NOMO-1 treated with dmso at 0.1 percent for 144 hours (cell line): ENCODE data around the gene NTM.

Source experiments
- DNase-seq: peaks from one replicate; lab custom pipeline; 2025; ENCODE audit not compliant: unreplicated experiment; lab: John Stamatoyannopoulos, UW

Gene NTM

GRCh38 chr11:131883332-131883731, 512.9 kb downstream of the NTM start:
- no peak for DNase-seq

- DNase-seq, result no peak
These were observed 514.2 kb downstream of the NTM start for GRCh38 chr11:131884461-131885073.

DNA sequence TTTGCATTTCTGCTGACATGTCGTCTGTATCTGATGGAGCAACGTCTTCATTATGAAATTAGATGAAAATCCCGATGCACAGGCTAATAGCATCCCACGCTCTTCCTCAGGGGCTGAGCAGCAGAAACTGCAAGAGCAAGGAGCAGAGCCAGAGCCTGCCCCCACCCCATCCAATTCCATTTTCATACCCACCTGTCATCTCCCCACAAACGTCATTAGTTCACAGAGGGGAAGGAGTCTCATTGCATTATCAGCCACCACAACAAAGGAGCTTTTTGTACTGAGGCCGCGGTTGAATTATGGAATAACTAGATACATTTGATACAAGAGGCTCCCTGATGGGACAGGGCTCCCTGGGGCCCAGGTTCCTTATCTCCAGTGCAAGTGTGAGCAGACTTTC, 515.0 kb downstream of the NTM start:
- no peak for DNase-seq

GRCh38 chr11:131886201-131886600, 515.8 kb downstream of the NTM start:
- no peak for DNase-seq

- DNase-seq, result no peak
These were observed 517.9 kb downstream of the NTM start for GRCh38 chr11:131888230-131888855.

DNA sequence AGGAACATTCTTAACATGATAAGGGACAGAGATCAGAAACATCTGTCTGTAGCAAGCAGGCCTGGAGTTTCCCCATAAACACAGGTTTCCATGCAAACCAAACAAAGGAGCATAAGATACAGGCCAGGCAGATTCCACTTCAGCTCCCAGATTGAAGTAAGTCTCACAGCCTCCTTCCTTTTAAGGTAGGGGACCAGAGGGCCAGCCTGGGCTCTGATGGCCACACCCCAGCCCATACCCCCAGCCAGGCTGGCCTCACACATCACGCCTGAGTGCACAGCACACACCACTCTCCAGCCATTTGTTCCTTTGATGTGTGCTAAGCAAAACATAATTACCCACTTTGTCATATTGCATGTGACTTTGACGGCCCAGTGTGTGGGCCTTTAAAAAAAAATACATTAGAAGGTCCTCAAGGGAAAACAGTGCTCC, 518.7 kb downstream of the NTM start:
- no peak for DNase-seq

GRCh38 chr11:131889760-131890581, 519.6 kb downstream of the NTM start:
- no peak for DNase-seq

DNA sequence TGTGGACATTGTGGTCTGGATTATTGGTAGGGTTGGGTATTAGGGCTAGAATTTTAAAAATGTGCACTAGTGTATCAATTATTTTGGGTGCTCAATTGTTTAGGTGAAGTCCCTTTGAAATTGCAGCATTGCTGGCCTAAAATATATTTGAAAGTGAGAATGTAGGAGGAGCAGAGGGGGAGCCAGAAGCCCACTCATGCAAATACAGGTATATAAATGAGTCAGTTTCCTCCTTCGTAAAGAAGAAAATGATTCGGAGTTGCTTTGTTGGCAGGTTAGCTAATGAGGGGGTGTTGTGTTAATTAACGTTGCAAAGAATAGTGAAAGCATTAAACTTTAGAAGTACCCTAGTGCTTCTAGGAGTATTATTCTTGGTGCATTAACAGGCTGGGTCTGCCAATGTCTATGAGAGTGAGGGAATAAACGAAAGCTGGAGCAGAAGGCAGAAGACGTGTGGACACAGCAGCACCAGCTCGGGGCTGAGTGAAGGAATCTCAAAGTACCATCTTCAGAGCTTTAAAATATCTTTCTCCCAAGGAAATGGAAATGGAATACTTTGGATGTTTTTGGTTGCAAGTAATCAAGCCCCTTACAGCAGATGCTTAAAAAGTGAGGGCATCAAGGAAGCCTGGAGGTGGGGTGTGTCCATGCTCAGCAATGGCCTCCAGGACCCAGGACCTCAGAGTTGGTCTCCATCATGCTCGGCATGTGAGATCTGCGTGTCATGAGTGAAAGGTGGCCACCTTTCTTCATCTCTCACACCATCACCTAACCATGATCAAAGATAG, 522.9 kb downstream of the NTM start:
- no peak for DNase-seq

DNA sequence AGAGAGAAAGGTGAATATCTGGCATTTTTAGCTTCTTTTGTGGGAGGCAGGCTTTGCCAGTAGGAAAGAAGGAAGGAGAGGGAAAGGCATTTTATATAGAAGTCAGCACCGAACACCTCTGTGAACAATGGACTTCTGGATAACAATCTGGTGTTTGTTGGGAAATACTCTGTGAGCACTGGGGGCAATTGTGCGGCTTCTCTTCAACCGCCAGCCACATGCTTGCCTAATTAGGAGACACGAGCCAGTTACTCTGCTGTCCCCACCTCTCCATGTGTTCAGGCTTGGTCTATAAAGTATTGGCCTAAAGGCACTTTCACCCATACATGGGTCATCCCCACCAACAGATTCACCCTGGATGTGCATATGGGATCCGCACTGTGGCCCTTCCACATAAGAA, 523.6 kb downstream of the NTM start:
- no peak for DNase-seq

DNA sequence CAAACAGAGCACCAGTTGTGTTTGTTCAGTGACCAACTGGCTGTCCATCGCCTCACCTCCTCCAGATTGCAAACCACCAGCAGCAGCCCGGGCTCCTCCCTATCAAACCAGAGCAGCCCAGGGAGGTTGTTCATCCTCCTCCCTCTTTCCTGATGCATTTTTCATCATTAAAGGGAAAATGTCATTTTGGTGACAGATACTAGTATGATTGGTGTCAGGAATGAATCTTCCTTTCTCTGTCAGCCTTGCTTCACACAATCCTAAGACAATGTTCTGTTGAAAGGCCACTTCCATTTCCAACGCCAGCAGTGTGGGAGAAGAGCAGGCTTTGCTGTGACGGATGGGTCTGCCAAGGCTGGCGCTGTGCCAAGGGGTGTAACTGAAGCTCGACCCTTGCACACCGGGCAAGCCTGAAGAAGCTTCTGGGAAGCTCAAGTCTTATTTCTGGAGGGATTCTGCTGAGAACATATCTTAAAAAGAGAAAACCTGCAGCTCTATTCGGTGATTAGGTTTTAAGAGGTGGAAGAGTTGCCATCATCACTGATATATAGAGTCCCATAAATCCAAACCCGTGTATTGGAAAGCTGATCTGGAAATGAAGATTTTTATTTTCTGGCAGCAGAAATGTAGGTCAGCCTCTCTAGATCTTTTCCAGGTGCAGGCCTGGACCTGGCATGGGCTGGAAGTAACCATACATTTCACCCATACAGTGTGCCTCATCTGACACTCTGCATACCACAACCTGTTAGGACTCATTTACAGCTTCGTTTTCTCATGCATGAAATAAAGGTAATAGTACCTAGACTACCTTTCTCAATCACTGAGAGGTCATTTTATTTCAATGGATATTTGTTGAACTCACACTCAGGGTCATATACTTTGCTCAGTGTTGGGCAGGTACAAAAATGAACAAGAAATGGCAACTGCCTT, 524.5 kb downstream of the NTM start:
- no peak for DNase-seq

GRCh38 chr11:131895865-131896264, 525.5 kb downstream of the NTM start:
- no peak for DNase-seq

GRCh38 chr11:131896978-131897615, 526.7 kb downstream of the NTM start:
- no peak for DNase-seq

GRCh38 chr11:131897956-131898355, 527.5 kb downstream of the NTM start:
- no peak for DNase-seq

DNA sequence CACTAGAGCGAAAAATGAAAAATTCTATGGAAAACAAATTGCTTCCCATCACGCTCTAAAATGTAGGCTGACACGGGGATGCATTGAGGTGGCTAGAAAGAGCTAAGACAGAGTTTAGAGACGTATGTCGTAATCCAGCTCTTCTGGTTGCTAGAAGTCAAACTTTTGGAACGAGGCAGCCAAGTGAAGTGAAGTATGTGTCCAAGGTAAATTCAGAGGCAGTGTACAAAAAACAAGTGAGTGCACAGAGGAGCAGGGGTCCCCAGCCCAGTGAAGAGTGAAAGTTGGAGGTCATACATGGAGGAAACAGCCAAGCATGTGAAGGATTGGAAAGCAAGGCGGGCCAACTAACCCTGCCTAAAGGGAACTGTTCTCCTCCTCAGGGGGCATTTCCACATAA, 528.5 kb downstream of the NTM start:
- no peak for DNase-seq

DNA sequence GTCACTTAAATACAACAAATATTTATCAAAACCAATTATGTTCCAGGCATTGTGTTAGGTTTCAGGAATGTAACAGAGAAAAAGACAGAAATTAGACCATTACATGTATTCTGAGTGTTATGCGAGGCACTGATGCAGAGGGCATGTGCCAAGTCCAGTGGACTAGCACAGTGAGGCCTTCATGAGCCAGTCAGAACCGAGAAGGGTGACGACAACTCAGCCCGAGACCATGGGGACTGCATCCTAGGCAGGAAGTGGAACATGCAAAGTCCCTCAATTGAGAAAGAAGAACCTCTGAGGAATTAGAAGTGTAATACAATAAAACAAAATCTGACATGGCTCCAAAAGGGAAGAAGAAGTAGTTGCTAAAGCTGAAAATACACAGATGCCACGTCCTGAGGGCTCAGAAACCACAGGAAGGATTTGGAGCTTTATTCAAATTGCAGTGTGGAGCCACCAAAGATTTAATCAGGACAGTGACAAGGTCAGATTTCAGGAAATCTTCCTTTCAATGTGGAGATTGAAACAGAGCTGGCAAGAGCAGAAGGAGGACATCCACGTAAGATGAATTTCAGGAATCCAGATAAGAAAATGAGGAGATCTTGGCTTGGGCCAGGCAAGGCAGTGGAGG, 529.6 kb downstream of the NTM start:
- peak; percentile 33 for DNase-seq

GRCh38 chr11:131902421-131902820, 532.0 kb downstream of the NTM start:
- no peak for DNase-seq

GRCh38 chr11:131903074-131903473, 532.7 kb downstream of the NTM start:
- no peak for DNase-seq

- DNase-seq, result no peak
These were observed 534.3 kb downstream of the NTM start for GRCh38 chr11:131904756-131905155.

- no peak for DNase-seq
These were observed 536.5 kb downstream of the NTM start for GRCh38 chr11:131906963-131907362.
